ENCODE results near the gene IMP4.

DNA sequence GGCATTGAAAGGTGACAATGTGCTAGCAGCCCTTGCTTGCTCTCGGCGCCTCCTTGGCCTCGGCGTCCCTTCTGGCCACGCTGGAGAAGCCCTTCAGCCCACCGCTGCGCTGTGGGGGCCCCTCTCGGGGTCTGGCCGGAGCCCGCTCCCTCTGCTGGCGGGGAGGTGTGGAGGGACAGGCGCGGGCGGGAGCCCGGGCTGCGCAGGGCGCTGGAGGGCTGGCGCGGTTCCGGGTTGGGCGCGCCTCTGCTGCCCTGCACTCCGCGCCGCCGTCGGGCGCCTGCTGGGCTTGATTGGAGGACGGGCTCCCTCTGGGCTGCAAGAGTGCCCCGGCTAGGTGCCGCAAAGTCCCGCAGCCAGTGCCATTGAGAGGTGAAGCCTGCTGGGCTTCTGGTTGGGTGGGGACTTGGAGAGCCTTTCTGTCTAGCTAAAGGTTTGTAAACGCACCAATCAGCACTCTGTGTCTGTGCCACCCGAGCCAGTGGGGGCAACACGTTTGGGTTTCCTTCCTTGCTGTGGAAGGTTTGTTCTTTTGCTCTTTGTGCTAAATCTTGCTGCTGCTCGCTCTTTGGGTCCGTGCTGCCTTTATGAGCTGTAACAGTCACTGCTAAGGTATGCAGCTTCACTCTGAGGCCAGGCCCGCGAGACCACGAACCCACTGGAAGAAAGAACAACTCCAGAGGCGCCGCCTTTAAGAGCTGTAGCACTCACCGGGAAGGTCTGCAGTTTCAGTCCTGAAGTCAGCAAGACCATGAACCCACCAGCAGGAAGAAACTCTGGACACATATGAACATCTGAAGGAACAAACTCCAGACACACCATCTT, 14.8 kb upstream of the IMP4 start:
- TF ChIP-seq, protein P1, sequence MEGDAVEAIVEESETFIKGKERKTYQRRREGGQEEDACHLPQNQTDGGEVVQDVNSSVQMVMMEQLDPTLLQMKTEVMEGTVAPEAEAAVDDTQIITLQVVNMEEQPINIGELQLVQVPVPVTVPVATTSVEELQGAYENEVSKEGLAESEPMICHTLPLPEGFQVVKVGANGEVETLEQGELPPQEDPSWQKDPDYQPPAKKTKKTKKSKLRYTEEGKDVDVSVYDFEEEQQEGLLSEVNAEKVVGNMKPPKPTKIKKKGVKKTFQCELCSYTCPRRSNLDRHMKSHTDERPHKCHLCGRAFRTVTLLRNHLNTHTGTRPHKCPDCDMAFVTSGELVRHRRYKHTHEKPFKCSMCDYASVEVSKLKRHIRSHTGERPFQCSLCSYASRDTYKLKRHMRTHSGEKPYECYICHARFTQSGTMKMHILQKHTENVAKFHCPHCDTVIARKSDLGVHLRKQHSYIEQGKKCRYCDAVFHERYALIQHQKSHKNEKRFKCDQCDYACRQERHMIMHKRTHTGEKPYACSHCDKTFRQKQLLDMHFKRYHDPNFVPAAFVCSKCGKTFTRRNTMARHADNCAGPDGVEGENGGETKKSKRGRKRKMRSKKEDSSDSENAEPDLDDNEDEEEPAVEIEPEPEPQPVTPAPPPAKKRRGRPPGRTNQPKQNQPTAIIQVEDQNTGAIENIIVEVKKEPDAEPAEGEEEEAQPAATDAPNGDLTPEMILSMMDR (IDR thresholded peaks at IDR 0.05; ENCODE audit: low read length): no peak
- TF ChIP-seq EZH2 (IDR thresholded peaks at IDR 0.05; ENCODE audit: borderline replicate concordance, low read length): no peak
